BLaER1 treated with 17β-estradiol and CSF1 and Interleukin-3, amounts not matched to agents 10 nM and 100 nM (cell line): ENCODE data around the gene TGOLN2.
"Not testable (repeated sequence)": the region's sequence is repeated elsewhere in the genome, so short reads cannot be mapped to it uniquely, and the experiment has no call there.

Experiments used
- H3K27ac ChIP-seq, 11 experiments: shearing (Covaris generic); formaldehyde crosslinking; 2 replicates each; pipeline ENCODE4 v1.8.1; 2022
- H3K27me3 ChIP-seq, 11 experiments: shearing (Covaris generic); formaldehyde crosslinking; 2 replicates each; pipeline ENCODE4 v1.8.1; 2022
- H3K36me3 ChIP-seq, 11 experiments: shearing (Covaris generic); formaldehyde crosslinking; 2 replicates each; pipeline ENCODE4 v1.8.1; 2022
- H3K4me1 ChIP-seq, 10 experiments: shearing (Covaris generic); formaldehyde crosslinking; 2 replicates each; pipeline ENCODE4 v1.8.1; 2022
- H3K4me2 ChIP-seq, 11 experiments: shearing (Covaris generic); formaldehyde crosslinking; 2 replicates each; pipeline ENCODE4 v1.8.1; 2022
- H3K4me3 ChIP-seq, 10 experiments: shearing (Covaris generic); formaldehyde crosslinking; 2 replicates each; pipeline ENCODE4 v1.8.1; 2022
- H3K9ac ChIP-seq, 11 experiments: shearing (Covaris generic); formaldehyde crosslinking; 2 replicates each; pipeline ENCODE4 v1.8.1; 2022
- H3K9me3 ChIP-seq, 11 experiments: shearing (Covaris generic); formaldehyde crosslinking; replicated peaks in 1 of 11; 2 replicates each; pipeline ENCODE4 v1.8.1; 2022
- H4K20me1 ChIP-seq, 11 experiments: shearing (Covaris generic); formaldehyde crosslinking; 2 replicates each; pipeline ENCODE4 v1.8.1; 2022
- Cebpa-rat ChIP-seq, 11 experiments: shearing (Covaris generic); IDR thresholded peaks; 2 replicates each; pipeline ENCODE4 v1.8.1; 2022

The TGOLN2 gene

GRCh38 chr2:85342156-85342555 is 14.4 kb upstream of the TGOLN2 start:
- H3K9me3 ChIP-seq: no peaks in the 10 kb centered on the region
- TF ChIP-seq Cebpa-rat (IDR thresholded peaks at IDR 0.05): no peak
- peaks cover 33 to 59% (median 42%) of the 10 kb centered on the region in 11 experiments for H3K36me3 ChIP-seq
- no peak overlapping the region for H3K4me3 ChIP-seq
- H3K27me3 ChIP-seq: no peaks in the 10 kb centered on the region
- no peak overlapping the region for H3K4me2 ChIP-seq
- peaks cover 0 to 13% (median 4%) of the 10 kb centered on the region in 11 experiments; a peak in 11 of 22 replicates for H4K20me1 ChIP-seq
- no peaks in the 10 kb centered on the region for H3K4me1 ChIP-seq
- no peak overlapping the region for H3K27ac ChIP-seq
- no peak overlapping the region for H3K9ac ChIP-seq

- TF ChIP-seq Cebpa-rat (IDR thresholded peaks at IDR 0.05): no peak
- Histone ChIP-seq H3K4me2 (no peak overlapping the region), H3K4me3 (no peak overlapping the region), H3K36me3 (peaks cover 26 to 52% (median 35%) of the 10 kb centered on the region in 11 experiments), H3K27ac (no peak overlapping the region), H3K9ac (no peak overlapping the region), H4K20me1 (peaks cover 0 to 13% (median 4%) of the 10 kb centered on the region in 11 experiments; a peak in 11 of 22 replicates), H3K9me3 (no peaks in the 10 kb centered on the region), H3K4me1 (no peaks in the 10 kb centered on the region), H3K27me3 (no peaks in the 10 kb centered on the region)
Observed at GRCh38 chr2:85341269-85342029, 13.7 kb upstream of the TGOLN2 start.

- no peaks in the 10 kb centered on the region for H3K27me3 ChIP-seq
- H3K4me2 ChIP-seq: no peak overlapping the region
- no peak for TF ChIP-seq Cebpa-rat (IDR thresholded peaks at IDR 0.05)
- no peak overlapping the region for H3K4me3 ChIP-seq
- H3K36me3 ChIP-seq: peaks cover 14 to 40% (median 23%) of the 10 kb centered on the region in 11 experiments
- H3K9me3 ChIP-seq: no peaks in the 10 kb centered on the region
- H3K4me1 ChIP-seq: no peaks in the 10 kb centered on the region
- no peak overlapping the region for H3K9ac ChIP-seq
- peaks cover 0 to 13% (median 4%) of the 10 kb centered on the region in 11 experiments; a peak in 11 of 22 replicates for H4K20me1 ChIP-seq
- H3K27ac ChIP-seq: no peak overlapping the region
Observed at GRCh38 chr2:85340034-85340892, 12.5 kb upstream of the TGOLN2 start.

DNA sequence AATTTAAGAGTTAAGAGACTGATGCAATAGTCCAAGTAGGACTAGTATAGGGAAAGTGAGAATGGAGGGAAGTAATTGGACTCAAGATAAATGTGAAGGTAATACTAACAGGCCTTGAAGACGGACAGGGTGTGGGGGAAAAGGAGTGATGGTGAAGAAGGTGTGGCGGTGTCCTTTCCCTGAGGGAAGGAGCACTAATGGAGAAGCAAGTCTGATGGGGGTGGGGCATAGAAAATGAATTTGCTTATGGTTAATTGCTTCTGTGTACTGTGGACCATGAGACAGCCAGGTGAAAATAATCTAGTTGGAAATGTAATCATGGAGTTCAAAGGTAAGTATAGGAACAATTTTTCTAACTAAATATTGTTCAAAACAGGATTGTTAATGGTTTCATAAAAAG is 7.1 kb upstream of the TGOLN2 start:
- Histone ChIP-seq H3K36me3 (no peaks in the 10 kb centered on the region), H3K4me2 (no peak overlapping the region), H3K4me1 (no peaks in the 10 kb centered on the region), H3K27me3 (no peaks in the 10 kb centered on the region), H3K27ac (no peak overlapping the region), H3K9ac (no peak overlapping the region), H4K20me1 (no peaks in the 10 kb centered on the region), H3K4me3 (no peak overlapping the region), H3K9me3 (peaks cover 0 to 13% (median 4%) of the 10 kb centered on the region in 11 experiments; a peak in 5 of 22 replicates)
- TF ChIP-seq Cebpa-rat (IDR thresholded peaks at IDR 0.05): no peak

DNA sequence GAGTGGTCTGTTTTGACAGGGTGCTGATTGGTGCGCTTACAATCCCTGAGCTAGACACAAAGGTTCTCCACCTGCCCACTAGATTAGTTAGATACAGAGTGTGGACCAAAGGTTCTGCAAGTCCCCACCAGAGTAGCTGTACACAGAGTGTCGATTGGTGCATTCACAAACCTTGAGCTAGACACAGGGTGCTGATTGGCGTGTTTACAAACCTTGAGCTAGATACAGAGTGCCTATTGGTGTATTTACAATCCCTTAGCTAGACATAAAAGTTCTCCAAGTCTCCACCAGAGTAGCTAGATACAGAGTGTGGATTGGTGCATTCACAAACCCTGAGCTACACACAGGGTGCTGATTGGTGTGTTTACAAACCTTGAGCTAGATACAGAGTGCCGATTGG is 6.1 kb upstream of the TGOLN2 start:
- H3K27me3 ChIP-seq, H4K20me1 ChIP-seq, H3K4me3 ChIP-seq, H3K27ac ChIP-seq, H3K9ac ChIP-seq, H3K36me3 ChIP-seq, H3K4me1 ChIP-seq, H3K4me2 ChIP-seq: not testable (repeated sequence)
- H3K9me3 ChIP-seq: peaks cover 0 to 13% (median 4%) of the 10 kb centered on the region in 11 experiments; a peak in 5 of 22 replicates

GRCh38 chr2:85330839-85331636 is 3.2 kb upstream of the TGOLN2 start:
- peaks cover 5 to 13% (median 11%) of the 10 kb centered on the region in 11 experiments; a peak in 20 of 22 replicates for H3K36me3 ChIP-seq
- H3K27me3 ChIP-seq: no peaks in the 10 kb centered on the region
- no peak overlapping the region for H3K27ac ChIP-seq
- TF ChIP-seq Cebpa-rat (IDR thresholded peaks at IDR 0.05): no peak
- H3K4me1 ChIP-seq: peaks cover 8 to 14% (median 11%) of the 10 kb centered on the region in 10 experiments; a peak in 19 of 20 replicates
- peaks cover 0 to 13% (median 4%) of the 10 kb centered on the region in 11 experiments; a peak in 5 of 22 replicates for H3K9me3 ChIP-seq
- no peak overlapping the region for H3K4me2 ChIP-seq
- H3K4me3 ChIP-seq: no peak overlapping the region
- no peak overlapping the region for H3K9ac ChIP-seq
- peaks cover 6 to 15% (median 8%) of the 10 kb centered on the region in 11 experiments for H4K20me1 ChIP-seq

GRCh38 chr2:85329701-85330100 is 1.9 kb upstream of the TGOLN2 start:
- Histone ChIP-seq H3K36me3 (peaks cover 18 to 26% (median 24%) of the 10 kb centered on the region in 11 experiments), H3K4me2 (peak overlapping the region in 7 of 11 experiments; percentile 81 to 99 (median 91); a peak in 7 of 22 replicates), H4K20me1 (peaks cover 19 to 28% (median 22%) of the 10 kb centered on the region in 11 experiments), H3K4me1 (peaks cover 19 to 27% (median 24%) of the 10 kb centered on the region in 10 experiments), H3K9me3 (peaks cover 0 to 13% (median 4%) of the 10 kb centered on the region in 11 experiments; a peak in 5 of 22 replicates)
- H3K9ac ChIP-seq, H3K4me3 ChIP-seq, H3K27ac ChIP-seq, H3K27me3 ChIP-seq: not testable (repeated sequence)

GRCh38 chr2:85329181-85329651 is 1.4 kb upstream of the TGOLN2 start:
- H3K27me3 ChIP-seq: no peaks in the 10 kb centered on the region
- peak overlapping the region in 7 of 10 experiments; percentile 82 to 95 (median 88); a peak in 8 of 20 replicates for H3K4me3 ChIP-seq
- TF ChIP-seq Cebpa-rat (IDR thresholded peaks at IDR 0.05): no peak
- H3K9ac ChIP-seq: peak overlapping the region in 7 of 11 experiments; percentile 92 to 97 (median 96); a peak in 9 of 22 replicates
- H3K9me3 ChIP-seq: peaks cover 0 to 10% (median 4%) of the 10 kb centered on the region in 11 experiments; a peak in 5 of 22 replicates
- peak overlapping the region in 7 of 11 experiments; percentile 94 to 98 (median 98); a peak in 8 of 22 replicates for H3K27ac ChIP-seq
- H3K4me2 ChIP-seq: peak overlapping the region; percentile 78 to 99 (median 91); a peak in 21 of 22 replicates
- peaks cover 24 to 32% (median 29%) of the 10 kb centered on the region in 10 experiments for H3K4me1 ChIP-seq
- peaks cover 23 to 31% (median 29%) of the 10 kb centered on the region in 11 experiments for H3K36me3 ChIP-seq
- peaks cover 24 to 33% (median 26%) of the 10 kb centered on the region in 11 experiments for H4K20me1 ChIP-seq
